ENCODE measurements around the gene SLC6A19. TPM values are rescaled to one million over a fixed set of nuclear protein-coding genes. Genes with fewer than 3 reads are reported as not detected.

Gene SLC6A19
- total and polyA plus RNA-seq, 2 of the 4 experiments (the other 2 are of a cell fraction), result not detected

DNA sequence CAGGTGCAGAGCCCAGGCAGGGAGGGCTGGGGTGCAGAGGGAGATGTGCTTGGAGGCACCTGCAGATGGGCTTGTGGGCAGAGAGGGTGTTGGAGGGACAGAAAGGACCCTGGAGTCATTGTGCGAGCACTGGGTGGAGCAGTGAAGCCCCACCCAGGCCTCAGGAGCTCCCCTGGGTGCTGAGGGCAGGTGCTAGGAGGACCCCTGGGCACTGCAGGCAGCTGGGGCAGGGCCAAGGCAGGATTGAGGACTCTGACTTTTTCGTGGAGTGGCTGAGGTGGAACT lies 13.5 kb downstream of the SLC6A19 start:
- Histone ChIP-seq H4K5ac (ENCODE audit: low read depth, low read length) (no peak overlapping the region), H2BK120ac (ENCODE audit: low read depth, low read length) (no peak overlapping the region), H3K36me3 (ENCODE audit: control insufficient read depth, insufficient read depth, low read length) (no peaks in the 10 kb centered on the region), H3K14ac (replicated peaks; ENCODE audit: low read depth, low read length) (no peak overlapping the region), H3K4me2 (ENCODE audit: low read depth, low read length) (no peak overlapping the region), H4K91ac (ENCODE audit: insufficient read depth, low read depth, low read length) (no peak overlapping the region), H2AK5ac (ENCODE audit: low read depth, low read length) (no peak overlapping the region), H2AFZ (replicated peaks; ENCODE audit: low read length, poor library complexity) (no peak overlapping the region), H2BK5ac (ENCODE audit: low read depth, low read length, poor library complexity, severe bottlenecking) (no peak overlapping the region), H2BK20ac (ENCODE audit: low read depth, low read length) (no peak overlapping the region), H3K56ac (ENCODE audit: extremely low read depth, insufficient read depth, low read length) (no peak overlapping the region), H3K9me3 (ENCODE audit: control insufficient read depth, insufficient read depth, low read length) (peaks cover 22% of the 10 kb centered on the region), H3K79me1 (ENCODE audit: low read depth in 1 of 2, low read length in 2 of 2) (no peaks in the 10 kb centered on the region), H3K4me3 (ENCODE audit: insufficient read depth, low read depth, low read length) (no peak overlapping the region), H2AK9ac (replicated peaks; ENCODE audit: low read depth, low read length, poor library complexity) (no peak overlapping the region), H3K18ac (ENCODE audit: low read depth, low read length) (no peak overlapping the region), H3K27ac (ENCODE audit: insufficient read depth, low read length) (no peak overlapping the region), H4K20me1 (ENCODE audit: insufficient read depth, low read length) (no peaks in the 10 kb centered on the region), H3K4me1 (ENCODE audit: control insufficient read depth, insufficient read depth, low read length) (no peaks in the 10 kb centered on the region), H3K9ac (ENCODE audit: low read depth, low read length) (no peak overlapping the region), H3K27me3 (ENCODE audit: control insufficient read depth, insufficient read depth, low read length) (peaks cover under 1% of the 10 kb centered on the region; the same call in 1 of the 2 replicates), H2BK15ac (ENCODE audit: low read depth, low read length) (no peak overlapping the region), H3K9me1 (ENCODE audit: insufficient read depth, low read length) (peaks cover 6% of the 10 kb centered on the region; the same call in 1 of the 2 replicates), H3K23ac (ENCODE audit: low read depth, low read length) (no peak overlapping the region), H4K8ac (ENCODE audit: low read depth in 2 of 2, low read length in 2 of 2) (no peak overlapping the region), H3K4ac (ENCODE audit: low read depth, low read length) (no peak overlapping the region)
- ChIA-PET POLR2A (ENCODE audit: unreplicated experiment) (no interaction called here), CTCF (no interaction called here)
- intact Hi-C loops (cut with micrococcal nuclease), result no loop called here
- no peak for TF ChIP-seq CHD1 (IDR thresholded peaks at IDR 0.05; ENCODE audit: low read depth, low read length)
- TF ChIP-seq, protein P1, sequence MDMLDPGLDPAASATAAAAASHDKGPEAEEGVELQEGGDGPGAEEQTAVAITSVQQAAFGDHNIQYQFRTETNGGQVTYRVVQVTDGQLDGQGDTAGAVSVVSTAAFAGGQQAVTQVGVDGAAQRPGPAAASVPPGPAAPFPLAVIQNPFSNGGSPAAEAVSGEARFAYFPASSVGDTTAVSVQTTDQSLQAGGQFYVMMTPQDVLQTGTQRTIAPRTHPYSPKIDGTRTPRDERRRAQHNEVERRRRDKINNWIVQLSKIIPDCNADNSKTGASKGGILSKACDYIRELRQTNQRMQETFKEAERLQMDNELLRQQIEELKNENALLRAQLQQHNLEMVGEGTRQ (IDR thresholded peaks at IDR 0.05; ENCODE audit: low read depth, low read length), result no peak
- no peak for TF ChIP-seq BHLHE40 (IDR thresholded peaks at IDR 0.05; ENCODE audit: low read depth, low read length)
- TF ChIP-seq RAD21 (IDR thresholded peaks at IDR 0.05; ENCODE audit: low read length), result no peak
- no peak for TF ChIP-seq CEBPB (IDR thresholded peaks at IDR 0.05; ENCODE audit: low read depth, low read length)
- no peak for TF ChIP-seq MAZ (IDR thresholded peaks at IDR 0.05; ENCODE audit: borderline replicate concordance, low read depth, low read length)
- TF ChIP-seq, protein P2, sequence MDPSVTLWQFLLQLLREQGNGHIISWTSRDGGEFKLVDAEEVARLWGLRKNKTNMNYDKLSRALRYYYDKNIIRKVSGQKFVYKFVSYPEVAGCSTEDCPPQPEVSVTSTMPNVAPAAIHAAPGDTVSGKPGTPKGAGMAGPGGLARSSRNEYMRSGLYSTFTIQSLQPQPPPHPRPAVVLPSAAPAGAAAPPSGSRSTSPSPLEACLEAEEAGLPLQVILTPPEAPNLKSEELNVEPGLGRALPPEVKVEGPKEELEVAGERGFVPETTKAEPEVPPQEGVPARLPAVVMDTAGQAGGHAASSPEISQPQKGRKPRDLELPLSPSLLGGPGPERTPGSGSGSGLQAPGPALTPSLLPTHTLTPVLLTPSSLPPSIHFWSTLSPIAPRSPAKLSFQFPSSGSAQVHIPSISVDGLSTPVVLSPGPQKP (IDR thresholded peaks at IDR 0.05; ENCODE audit: borderline replicate concordance, low read depth, low read length), result no peak
- TF ChIP-seq RCOR1 (IDR thresholded peaks at IDR 0.05; ENCODE audit: insufficient replicate concordance, low read length), result no peak
- TF ChIP-seq FOS (IDR thresholded peaks at IDR 0.05; ENCODE audit: low read depth, low read length), result no peak
- TF ChIP-seq POLR2A (IDR thresholded peaks at IDR 0.05; ENCODE audit: low read depth, low read length), result no peak
- in situ Hi-C loops (cut with MboI; ENCODE audit: low sequenced_read_pairs), result no loop called here
- no peak for DNase-seq
- WGBS, 2 experiments (ENCODE audit: extremely low coverage in 2 of 2, insufficient read length in 1 of 2), result no CpG with 5 or more reads among the region's 2 CpGs
- no TSS peak for BruUV-seq (replicated peaks)
- dilution Hi-C loops (cut with HindIII; ENCODE audit: low sequenced_read_pairs, unreplicated experiment), result no loop called here
- ATAC-seq (ENCODE audit: low read depth), result no peak

All from IMR-90 (cell line).